HEK293 (cell line): Measurements from ENCODE around the gene FOXP1.
A peak's percentile ranks its signal among the peaks of the same experiment; 100 is the strongest.
"Not testable (repeated sequence)": the region's sequence is repeated elsewhere in the genome, so short reads cannot be mapped to it uniquely, and the experiment has no call there.

Experiments
- CTCF ChIA-PET: fragments of 350-600 bp; formaldehyde crosslinking; extraction: SDS; loops from one replicate; lab custom pipeline; 2021; ENCODE audit warnings: antibody characterized with exemption; lab: Yijun Ruan, JAX
- POLR2A ChIA-PET: fragments of 300-600 bp; formaldehyde crosslinking; extraction: SDS; loops from one replicate; lab custom pipeline; 2020; ENCODE audit warnings: antibody characterized with exemption, inconsistent platforms; lab: Yijun Ruan, JAX
- H3K27ac ChIP-seq: fragments of 200-500 bp; sonication (Bioruptor generic); 2 replicates; pipeline ENCODE4 v1.5.1; 2014; ENCODE audit warnings: low read depth, low read length, control low read depth, inconsistent platforms; ENCODE audit errors: extremely low read depth
- H3K36me3 ChIP-seq, 2 experiments: fragments of 200-500 bp in 1 of 2; sonication (Bioruptor generic) in 1 of 2; 1 replicate in 1 of 2; 2 replicates in 1 of 2; pipeline ENCODE4 v1.5.1; 2014 to 2017; ENCODE audit warnings: inconsistent platforms in 2 of 2, low read length in 2 of 2; ENCODE audit not compliant: control insufficient read depth in 2 of 2, insufficient read depth in 1 of 2
- H3K4me1 ChIP-seq: fragments of 200-500 bp; sonication (Bioruptor generic); 2 replicates; pipeline ENCODE4 v1.5.1; 2014; ENCODE audit warnings: mild to moderate bottlenecking, low read length, inconsistent platforms; ENCODE audit not compliant: control insufficient read depth, insufficient read depth
- H3K4me3 ChIP-seq: 2 replicates; pipeline ENCODE4 v1.5.1; 2011; ENCODE audit warnings: low read depth, mild to moderate bottlenecking, control low read depth, low read length, moderate library complexity
- H3K9me3 ChIP-seq: fragments of 200-500 bp; sonication (Bioruptor generic); 2 replicates; pipeline ENCODE4 v1.5.1; 2014; ENCODE audit warnings: low read depth, low read length, inconsistent platforms; ENCODE audit not compliant: control insufficient read depth, insufficient read depth
- BCL11B ChIP-seq: fragments of 450-650 bp; formaldehyde crosslinking; IDR thresholded peaks from 2 replicates; pipeline ENCODE4 v1.5.1; 2016; ENCODE audit warnings: low read depth, missing biosample characterization, missing genetic modification characterization
- BCL6B ChIP-seq: fragments of 450-650 bp; formaldehyde crosslinking; IDR thresholded peaks from 2 replicates; pipeline ENCODE4 v1.5.1; 2017; ENCODE audit warnings: missing biosample characterization, missing genetic modification characterization
- FEZF1 ChIP-seq: fragments of 450-650 bp; formaldehyde crosslinking; IDR thresholded peaks from 2 replicates; pipeline ENCODE4 v1.5.1; 2016; ENCODE audit warnings: missing biosample characterization, missing genetic modification characterization
- KLF1 ChIP-seq: fragments of 450-650 bp; formaldehyde crosslinking; IDR thresholded peaks from 2 replicates; pipeline ENCODE4 v1.5.1; 2016; ENCODE audit warnings: missing biosample characterization, missing genetic modification characterization
- MZF1 ChIP-seq: fragments of 450-650 bp; formaldehyde crosslinking; IDR thresholded peaks from 2 replicates; pipeline ENCODE4 v1.5.1; 2017; ENCODE audit warnings: missing biosample characterization, missing genetic modification characterization, borderline replicate concordance
- PRDM6 ChIP-seq: fragments of 450-650 bp; formaldehyde crosslinking; IDR thresholded peaks from 2 replicates; pipeline ENCODE4 v1.5.1; 2017; ENCODE audit warnings: missing biosample characterization, missing genetic modification characterization
- SCRT2 ChIP-seq: fragments of 450-650 bp; formaldehyde crosslinking; IDR thresholded peaks from 2 replicates; pipeline ENCODE4 v1.5.1; 2016; ENCODE audit warnings: missing biosample characterization, missing genetic modification characterization
- YY1 ChIP-seq: fragments of 450-650 bp; formaldehyde crosslinking; IDR thresholded peaks from 2 replicates; pipeline ENCODE4 v1.5.1; 2018; ENCODE audit warnings: missing biosample characterization, missing genetic modification characterization
- ZFP3 ChIP-seq: fragments of 450-650 bp; formaldehyde crosslinking; IDR thresholded peaks from 2 replicates; pipeline ENCODE4 v1.5.1; 2016; ENCODE audit warnings: low read depth, missing biosample characterization, missing genetic modification characterization
- ZNF2 ChIP-seq: fragments of 450-650 bp; formaldehyde crosslinking; IDR thresholded peaks from 2 replicates; pipeline ENCODE4 v1.5.1; 2016; ENCODE audit warnings: missing biosample characterization, missing genetic modification characterization
- ZNF214 ChIP-seq: fragments of 450-650 bp; formaldehyde crosslinking; IDR thresholded peaks from 2 replicates; pipeline ENCODE4 v1.5.1; 2017; ENCODE audit warnings: missing biosample characterization, mild to moderate bottlenecking, missing genetic modification characterization, borderline replicate concordance
- ZNF23 ChIP-seq: fragments of 450-650 bp; formaldehyde crosslinking; IDR thresholded peaks from 2 replicates; pipeline ENCODE4 v1.5.1; 2016; ENCODE audit warnings: missing biosample characterization, missing genetic modification characterization, borderline replicate concordance
- ZNF24 ChIP-seq: fragments of 450-650 bp; formaldehyde crosslinking; IDR thresholded peaks from 2 replicates; pipeline ENCODE4 v1.5.1; 2016; ENCODE audit warnings: missing biosample characterization, missing genetic modification characterization
- ZNF473 ChIP-seq: fragments of 450-650 bp; formaldehyde crosslinking; IDR thresholded peaks from 2 replicates; pipeline ENCODE4 v1.5.1; 2017; ENCODE audit warnings: missing biosample characterization, missing genetic modification characterization
- ZNF510 ChIP-seq: fragments of 450-650 bp; formaldehyde crosslinking; IDR thresholded peaks from 2 replicates; pipeline ENCODE4 v1.5.1; 2018; ENCODE audit warnings: mild to moderate bottlenecking, missing genetic modification characterization, missing biosample characterization; ENCODE audit not compliant: insufficient replicate concordance
- ZNF521 ChIP-seq: fragments of 450-650 bp; formaldehyde crosslinking; IDR thresholded peaks from 2 replicates; pipeline ENCODE4 v1.5.1; 2017; ENCODE audit warnings: missing biosample characterization, mild to moderate bottlenecking, missing genetic modification characterization
- ZNF555 ChIP-seq: fragments of 450-650 bp; formaldehyde crosslinking; conservative IDR thresholded peaks from 2 replicates; pipeline ENCODE4 v1.5.1; 2017; ENCODE audit warnings: missing biosample characterization, mild to moderate bottlenecking, missing genetic modification characterization, inconsistent platforms
- ZNF600 ChIP-seq: fragments of 450-650 bp; formaldehyde crosslinking; IDR thresholded peaks from 2 replicates; pipeline ENCODE4 v1.5.1; 2016; ENCODE audit warnings: missing biosample characterization, missing genetic modification characterization
- ZNF747 ChIP-seq: fragments of 450-650 bp; formaldehyde crosslinking; IDR thresholded peaks from 2 replicates; pipeline ENCODE4 v1.5.1; 2016; ENCODE audit warnings: missing biosample characterization, missing genetic modification characterization
- TF ChIP-seq, protein P1 (sequence below): fragments of 450-650 bp; formaldehyde crosslinking; IDR thresholded peaks from 2 replicates; pipeline ENCODE4 v1.5.1; 2016; ENCODE audit warnings: missing biosample characterization, missing genetic modification characterization
- TF ChIP-seq, protein P2 (sequence below): fragments of 450-650 bp; formaldehyde crosslinking; IDR thresholded peaks from 2 replicates; pipeline ENCODE4 v1.5.1; 2016; ENCODE audit warnings: missing biosample characterization, missing genetic modification characterization

The FOXP1 gene

GRCh38 chr3:71438904-71439303, 144.6 kb downstream of the FOXP1 start (continued):
- TF ChIP-seq ZNF555 (tag by site-specific recombination) (no peak), ZNF600 (tag by site-specific recombination) (no peak), ZNF24 (tag by site-specific recombination) (no peak), ZNF747 (tag by site-specific recombination) (no peak)

GRCh38 chr3:71438071-71438685, 145.3 kb downstream of the FOXP1 start:
- Histone ChIP-seq H3K27ac (no peak overlapping the region), H3K9me3 (no peaks in the 10 kb centered on the region), H3K4me1 (no peaks in the 10 kb centered on the region), H3K36me3 (peaks cover 0 to 3% of the 10 kb centered on the region in 2 experiments; a peak in 1 of 3 replicates), H3K4me3 (no peak overlapping the region)
- TF ChIP-seq ZFP3 (no peak), SCRT2 (tag by site-specific recombination) (no peak), ZNF521 (tag by site-specific recombination) (no peak), ZNF2 (tag by site-specific recombination) (no peak), MZF1 (tag by site-specific recombination) (no peak)
- ChIA-PET POLR2A (no interaction called here), CTCF (no interaction called here)

GRCh38 chr3:71436337-71436736, 147.2 kb downstream of the FOXP1 start:
- Histone ChIP-seq H3K36me3 (peaks cover 0 to 3% of the 10 kb centered on the region in 2 experiments; a peak in 1 of 3 replicates), H3K4me3 (no peak overlapping the region), H3K4me1 (no peaks in the 10 kb centered on the region), H3K9me3 (no peaks in the 10 kb centered on the region), H3K27ac (no peak overlapping the region)
- ChIA-PET POLR2A (no interaction called here), CTCF (no interaction called here)
- TF ChIP-seq BCL6B (tag by site-specific recombination) (no peak), ZNF23 (tag by site-specific recombination) (no peak), ZNF747 (tag by site-specific recombination) (no peak), PRDM6 (peak; percentile 66)

DNA sequence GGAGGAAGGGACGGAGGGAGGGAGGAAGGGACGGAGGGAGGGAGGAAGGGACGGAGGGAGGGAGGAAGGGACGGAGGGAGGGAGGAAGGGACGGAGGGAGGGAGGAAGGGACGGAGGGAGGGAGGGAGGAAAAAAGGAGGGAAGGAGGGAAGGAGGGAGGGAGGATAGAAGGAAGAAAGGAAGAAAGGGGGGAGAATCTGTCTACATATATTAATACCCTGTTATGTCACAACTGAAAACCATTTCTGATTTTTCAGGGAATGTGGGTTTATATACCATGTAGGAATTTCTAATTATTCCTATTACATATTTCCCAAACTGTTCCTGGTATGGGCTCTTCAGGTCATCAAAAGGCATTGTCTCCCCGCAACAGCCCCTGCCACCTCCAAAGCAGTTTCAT, 147.7 kb downstream of the FOXP1 start:
- H3K9me3 ChIP-seq, H3K4me3 ChIP-seq, H3K4me1 ChIP-seq, H3K27ac ChIP-seq, POLR2A ChIA-PET, CTCF ChIA-PET, H3K36me3 ChIP-seq: not testable (repeated sequence)

DNA sequence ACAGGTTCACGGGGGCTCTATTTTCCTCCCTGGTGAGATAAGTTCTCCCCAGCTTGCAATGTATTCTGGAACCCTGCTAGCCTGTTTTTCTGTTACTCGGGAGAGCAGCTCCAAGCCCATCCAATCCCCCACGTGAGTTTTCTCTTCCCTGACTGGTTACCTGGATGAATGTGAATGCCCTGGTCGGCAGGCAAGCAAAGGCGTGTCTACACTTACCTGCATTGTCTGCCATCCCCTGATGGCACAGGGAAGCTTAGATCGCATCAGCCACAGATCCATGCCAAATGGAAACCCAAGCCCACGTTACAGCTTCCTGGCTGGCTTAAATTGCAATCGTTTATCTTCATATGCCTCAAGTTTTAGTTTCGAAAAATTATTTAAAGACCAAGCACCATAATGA, 149.9 kb downstream of the FOXP1 start:
- POLR2A ChIA-PET, result no interaction called here
- H3K36me3 ChIP-seq, result peaks cover 0 to 3% of the 10 kb centered on the region in 2 experiments; a peak in 1 of 3 replicates
- H3K9me3 ChIP-seq, result no peaks in the 10 kb centered on the region
- no peak overlapping the region for H3K27ac ChIP-seq
- H3K4me1 ChIP-seq, result peaks cover 2% of the 10 kb centered on the region; the same call in 1 of the 2 replicates
- CTCF ChIA-PET, result no interaction called here
- H3K4me3 ChIP-seq, result no peak overlapping the region
- TF ChIP-seq, protein P1, sequence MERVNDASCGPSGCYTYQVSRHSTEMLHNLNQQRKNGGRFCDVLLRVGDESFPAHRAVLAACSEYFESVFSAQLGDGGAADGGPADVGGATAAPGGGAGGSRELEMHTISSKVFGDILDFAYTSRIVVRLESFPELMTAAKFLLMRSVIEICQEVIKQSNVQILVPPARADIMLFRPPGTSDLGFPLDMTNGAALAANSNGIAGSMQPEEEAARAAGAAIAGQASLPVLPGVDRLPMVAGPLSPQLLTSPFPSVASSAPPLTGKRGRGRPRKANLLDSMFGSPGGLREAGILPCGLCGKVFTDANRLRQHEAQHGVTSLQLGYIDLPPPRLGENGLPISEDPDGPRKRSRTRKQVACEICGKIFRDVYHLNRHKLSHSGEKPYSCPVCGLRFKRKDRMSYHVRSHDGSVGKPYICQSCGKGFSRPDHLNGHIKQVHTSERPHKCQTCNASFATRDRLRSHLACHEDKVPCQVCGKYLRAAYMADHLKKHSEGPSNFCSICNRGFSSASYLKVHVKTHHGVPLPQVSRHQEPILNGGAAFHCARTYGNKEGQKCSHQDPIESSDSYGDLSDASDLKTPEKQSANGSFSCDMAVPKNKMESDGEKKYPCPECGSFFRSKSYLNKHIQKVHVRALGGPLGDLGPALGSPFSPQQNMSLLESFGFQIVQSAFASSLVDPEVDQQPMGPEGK (tag by site-specific recombination), result no peak
- TF ChIP-seq BCL11B (tag by site-specific recombination), result no peak
- TF ChIP-seq, protein P2, sequence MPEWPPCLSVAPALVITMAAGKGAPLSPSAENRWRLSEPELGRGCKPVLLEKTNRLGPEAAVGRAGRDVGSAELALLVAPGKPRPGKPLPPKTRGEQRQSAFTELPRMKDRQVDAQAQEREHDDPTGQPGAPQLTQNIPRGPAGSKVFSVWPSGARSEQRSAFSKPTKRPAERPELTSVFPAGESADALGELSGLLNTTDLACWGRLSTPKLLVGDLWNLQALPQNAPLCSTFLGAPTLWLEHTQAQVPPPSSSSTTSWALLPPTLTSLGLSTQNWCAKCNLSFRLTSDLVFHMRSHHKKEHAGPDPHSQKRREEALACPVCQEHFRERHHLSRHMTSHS, result no peak
- no peak for TF ChIP-seq SCRT2 (tag by site-specific recombination)
- no peak for TF ChIP-seq KLF1
- TF ChIP-seq ZNF510 (tag by site-specific recombination), result no peak
- TF ChIP-seq FEZF1 (tag by site-specific recombination), result no peak
- no peak for TF ChIP-seq ZNF214 (tag by site-specific recombination)
- TF ChIP-seq ZNF473 (tag by site-specific recombination), result no peak
- no peak for TF ChIP-seq YY1 (tag by site-specific recombination)
